Astrocyte (in vitro differentiated cells and primary cell): Measurements from ENCODE around the gene DEPDC7. TPM values are rescaled to one million over a fixed set of nuclear protein-coding genes. Genes with fewer than 3 reads are reported as not detected.

Experiments
- DNase-seq: peaks from one replicate; pipeline ENCODE4 v3.0.0-alpha.2; 2010; ENCODE audit warnings: low read depth
- FAIRE-seq: peaks from 2 replicates; lab custom pipeline; 2011; peaks lifted over from hg19 to GRCh38; lab: Jason Lieb, UNC
- H2AFZ ChIP-seq: 2 replicates; pipeline ENCODE4 v1.6.0; 2012; ENCODE audit warnings: low read depth, low read length, inconsistent platforms
- H3K27ac ChIP-seq: 2 replicates; pipeline ENCODE4 v1.5.1; 2011; ENCODE audit warnings: low read depth, low read length, inconsistent platforms
- H3K27me3 ChIP-seq: 2 replicates; pipeline ENCODE4 v1.6.0; 2011; ENCODE audit warnings: low read length, inconsistent platforms; ENCODE audit not compliant: insufficient read depth
- H3K36me3 ChIP-seq: 2 replicates; pipeline ENCODE4 v1.5.1; 2011; ENCODE audit warnings: low read length, inconsistent platforms; ENCODE audit not compliant: insufficient read depth
- H3K4me1 ChIP-seq: 2 replicates; pipeline ENCODE4 v1.5.1; 2011; ENCODE audit warnings: low read length, inconsistent platforms; ENCODE audit not compliant: insufficient read depth
- H3K4me2 ChIP-seq: 2 replicates; pipeline ENCODE4 v1.6.0; 2012; ENCODE audit warnings: low read length, inconsistent platforms
- H3K4me3 ChIP-seq: 2 replicates; pipeline ENCODE4 v1.5.1; 2011; ENCODE audit warnings: low read depth, mild to moderate bottlenecking, low read length, inconsistent platforms; ENCODE audit not compliant: insufficient read depth
- H3K79me2 ChIP-seq: 2 replicates; pipeline ENCODE4 v1.6.0; 2012; ENCODE audit warnings: mild to moderate bottlenecking, low read length, inconsistent platforms; ENCODE audit not compliant: insufficient read depth
- H3K9ac ChIP-seq: 2 replicates; pipeline ENCODE4 v1.6.0; 2012; ENCODE audit warnings: mild to moderate bottlenecking, low read length, inconsistent platforms
- H3K9me3 ChIP-seq: 2 replicates; pipeline ENCODE4 v1.5.1; 2012; ENCODE audit warnings: low read depth, mild to moderate bottlenecking, low read length, inconsistent platforms; ENCODE audit not compliant: insufficient read depth
- H4K20me1 ChIP-seq: 2 replicates; pipeline ENCODE4 v1.6.0; 2012; ENCODE audit warnings: low read length, inconsistent platforms; ENCODE audit not compliant: insufficient read depth
- H3K27ac Mint-ChIP-seq: one replicate; pipeline ENCODE4 v1.8.0; 2021; ENCODE audit warnings: mild to moderate bottlenecking, mixed read lengths; ENCODE audit not compliant: unreplicated experiment
- H3K27me3 Mint-ChIP-seq: one replicate; pipeline ENCODE4 v1.8.0; 2021; ENCODE audit warnings: low read depth, mixed read lengths; ENCODE audit not compliant: unreplicated experiment
- H3K36me3 Mint-ChIP-seq: one replicate; pipeline ENCODE4 v1.8.0; 2021; ENCODE audit warnings: low read depth, mixed read lengths; ENCODE audit not compliant: unreplicated experiment
- H3K4me1 Mint-ChIP-seq: one replicate; pipeline ENCODE4 v1.8.0; 2021; ENCODE audit warnings: low read depth, mixed read lengths; ENCODE audit not compliant: unreplicated experiment
- H3K4me3 Mint-ChIP-seq: one replicate; pipeline ENCODE4 v1.8.0; 2021; ENCODE audit warnings: mild to moderate bottlenecking, moderate library complexity, mixed read lengths; ENCODE audit not compliant: unreplicated experiment
- H3K9me3 Mint-ChIP-seq: one replicate; pipeline ENCODE4 v1.8.0; 2021; ENCODE audit warnings: mild to moderate bottlenecking, mixed read lengths; ENCODE audit not compliant: unreplicated experiment
- EZH2 ChIP-seq: IDR thresholded peaks from 2 replicates; pipeline ENCODE4 v1.6.1; 2012; ENCODE audit warnings: mild to moderate bottlenecking, low read length, inconsistent platforms; ENCODE audit not compliant: insufficient read depth
- total RNA-seq: library from RNA; stranded (reverse); gene quantifications from 2 replicates; pipeline ENCODE4 v1.2.1, GENCODE V29; 2021
- TF ChIP-seq, protein P1 (sequence below): IDR thresholded peaks from 2 replicates; pipeline ENCODE4 v1.5.1; 2011; ENCODE audit warnings: low read depth, mild to moderate bottlenecking, inconsistent platforms, low read length, moderate library complexity; ENCODE audit not compliant: insufficient read depth

DEPDC7 gene
- total RNA-seq, 1 donor from 2014 or later, result 3.7 TPM

DNA sequence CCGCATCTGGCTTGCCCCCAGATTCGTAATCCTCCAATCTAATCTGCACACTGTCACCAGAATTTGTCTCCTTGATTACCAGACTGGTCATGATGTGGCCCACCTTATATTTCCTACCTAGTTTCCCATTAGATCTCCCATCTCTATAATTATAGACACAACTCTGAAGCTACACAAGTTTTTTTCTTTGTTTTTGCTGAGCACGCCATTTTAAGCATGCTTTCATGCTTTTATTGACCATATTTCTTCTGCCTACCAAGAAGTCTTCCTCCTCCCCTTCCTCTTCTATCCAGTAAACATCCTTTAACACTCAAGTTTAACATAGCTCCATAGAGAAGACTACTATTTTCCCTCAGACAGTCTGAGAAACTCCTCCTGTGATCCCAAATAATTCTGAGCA is 24.3 kb upstream of the DEPDC7 start:
- no peaks in the 10 kb centered on the region for H3K4me1 ChIP-seq
- H3K36me3 Mint-ChIP-seq, result peaks cover 3% of the 10 kb centered on the region
- TF ChIP-seq, protein P1, sequence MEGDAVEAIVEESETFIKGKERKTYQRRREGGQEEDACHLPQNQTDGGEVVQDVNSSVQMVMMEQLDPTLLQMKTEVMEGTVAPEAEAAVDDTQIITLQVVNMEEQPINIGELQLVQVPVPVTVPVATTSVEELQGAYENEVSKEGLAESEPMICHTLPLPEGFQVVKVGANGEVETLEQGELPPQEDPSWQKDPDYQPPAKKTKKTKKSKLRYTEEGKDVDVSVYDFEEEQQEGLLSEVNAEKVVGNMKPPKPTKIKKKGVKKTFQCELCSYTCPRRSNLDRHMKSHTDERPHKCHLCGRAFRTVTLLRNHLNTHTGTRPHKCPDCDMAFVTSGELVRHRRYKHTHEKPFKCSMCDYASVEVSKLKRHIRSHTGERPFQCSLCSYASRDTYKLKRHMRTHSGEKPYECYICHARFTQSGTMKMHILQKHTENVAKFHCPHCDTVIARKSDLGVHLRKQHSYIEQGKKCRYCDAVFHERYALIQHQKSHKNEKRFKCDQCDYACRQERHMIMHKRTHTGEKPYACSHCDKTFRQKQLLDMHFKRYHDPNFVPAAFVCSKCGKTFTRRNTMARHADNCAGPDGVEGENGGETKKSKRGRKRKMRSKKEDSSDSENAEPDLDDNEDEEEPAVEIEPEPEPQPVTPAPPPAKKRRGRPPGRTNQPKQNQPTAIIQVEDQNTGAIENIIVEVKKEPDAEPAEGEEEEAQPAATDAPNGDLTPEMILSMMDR, result no peak
- no peak for TF ChIP-seq EZH2
- no peaks in the 10 kb centered on the region for H4K20me1 ChIP-seq
- H3K27me3 ChIP-seq, result no peaks in the 10 kb centered on the region
- FAIRE-seq (no peak), DNase-seq (no peak)
- no peak overlapping the region for H3K9ac ChIP-seq
- no peak overlapping the region for H3K4me3 ChIP-seq
- H3K9me3 Mint-ChIP-seq, result peaks cover 12% of the 10 kb centered on the region
- H3K36me3 ChIP-seq, result no peaks in the 10 kb centered on the region
- H3K27me3 Mint-ChIP-seq, result no peaks in the 10 kb centered on the region
- H3K27ac ChIP-seq, result no peak overlapping the region
- H3K4me2 ChIP-seq, result no peak overlapping the region
- no peak overlapping the region for H3K27ac Mint-ChIP-seq
- no peaks in the 10 kb centered on the region for H3K79me2 ChIP-seq
- no peak overlapping the region for H2AFZ ChIP-seq
- H3K4me1 Mint-ChIP-seq, result no peaks in the 10 kb centered on the region
- H3K4me3 Mint-ChIP-seq, result no peak overlapping the region
- H3K9me3 ChIP-seq, result no peaks in the 10 kb centered on the region

DNA sequence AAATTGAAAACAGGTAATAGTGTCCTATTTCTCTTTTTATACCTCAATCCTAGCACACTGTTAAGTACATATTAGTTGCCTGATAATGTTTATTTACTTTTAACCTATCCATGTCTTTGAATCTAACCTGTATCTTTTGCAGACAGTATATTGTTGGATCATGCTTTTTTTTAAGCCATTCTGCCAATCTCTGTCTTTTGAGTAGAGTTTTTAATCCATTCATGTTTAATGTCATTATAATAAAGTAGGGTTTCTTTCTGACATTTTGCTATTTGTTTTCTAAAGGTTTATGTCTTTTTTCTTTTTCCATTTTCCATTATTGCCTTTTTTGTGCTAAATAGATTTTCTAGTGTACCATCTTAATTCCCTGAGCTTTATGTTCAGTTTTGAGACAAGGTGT is 23.8 kb upstream of the DEPDC7 start:
- no peak overlapping the region for H3K4me3 Mint-ChIP-seq
- Histone ChIP-seq H3K9me3 (no peaks in the 10 kb centered on the region), H3K9ac (no peak overlapping the region), H3K79me2 (no peaks in the 10 kb centered on the region), H3K4me1 (no peaks in the 10 kb centered on the region), H2AFZ (no peak overlapping the region), H3K27ac (no peak overlapping the region), H4K20me1 (no peaks in the 10 kb centered on the region), H3K4me3 (no peak overlapping the region), H3K4me2 (no peak overlapping the region), H3K27me3 (peaks cover 2% of the 10 kb centered on the region), H3K36me3 (no peaks in the 10 kb centered on the region)
- no peaks in the 10 kb centered on the region for H3K27me3 Mint-ChIP-seq
- H3K36me3 Mint-ChIP-seq, result peaks cover 3% of the 10 kb centered on the region
- H3K4me1 Mint-ChIP-seq, result no peaks in the 10 kb centered on the region
- DNase-seq (no peak), FAIRE-seq (no peak)
- no peak overlapping the region for H3K27ac Mint-ChIP-seq
- peaks cover 12% of the 10 kb centered on the region for H3K9me3 Mint-ChIP-seq
- TF ChIP-seq, protein P1, result no peak
- TF ChIP-seq EZH2, result no peak

DNA sequence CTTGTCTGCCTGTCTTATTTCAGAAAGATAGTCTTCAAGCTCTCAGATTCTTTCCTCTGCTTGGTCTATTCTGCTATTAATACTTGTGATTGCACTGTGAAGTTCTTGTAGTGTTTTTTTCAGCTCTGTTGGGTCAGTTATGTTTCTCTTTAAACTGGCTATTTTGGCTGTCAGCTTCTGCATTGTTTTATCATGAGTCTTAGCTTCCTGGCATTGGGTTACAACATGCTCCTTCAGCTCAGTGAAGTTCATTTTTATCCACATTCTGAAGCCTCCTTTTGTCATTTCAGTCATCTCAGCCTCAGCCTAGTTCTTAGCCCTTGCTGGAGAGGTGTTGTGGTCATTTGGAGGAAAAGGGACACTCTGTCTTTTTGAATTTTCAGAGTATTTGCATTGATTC is 15.5 kb upstream of the DEPDC7 start:
- H3K4me2 ChIP-seq, result peak overlapping the region; percentile 66
- no peak overlapping the region for H3K4me3 Mint-ChIP-seq

More for the DNA sequence above, 15.5 kb upstream of the DEPDC7 start:
- peaks cover 16% of the 10 kb centered on the region for H3K4me1 Mint-ChIP-seq
- Histone ChIP-seq H3K4me3 (no peak overlapping the region), H3K9ac (no peak overlapping the region), H3K9me3 (no peaks in the 10 kb centered on the region), H2AFZ (peak overlapping the region; percentile 50), H3K27me3 (peaks cover 2% of the 10 kb centered on the region), H3K79me2 (no peaks in the 10 kb centered on the region), H4K20me1 (no peaks in the 10 kb centered on the region), H3K4me1 (peaks cover 12% of the 10 kb centered on the region), H3K27ac (no peak overlapping the region), H3K36me3 (no peaks in the 10 kb centered on the region)
- H3K9me3 Mint-ChIP-seq, result peaks cover 17% of the 10 kb centered on the region
- peak overlapping the region; percentile 59 for H3K27ac Mint-ChIP-seq
- no peaks in the 10 kb centered on the region for H3K27me3 Mint-ChIP-seq
- DNase-seq (peak; percentile 87), FAIRE-seq (peak; percentile 86)
- TF ChIP-seq EZH2, result no peak
- TF ChIP-seq, protein P1, result no peak
- H3K36me3 Mint-ChIP-seq, result no peaks in the 10 kb centered on the region
